ENCODE data around the gene CCNT1. TPM values are rescaled to one million over a fixed set of nuclear protein-coding genes. Genes with fewer than 3 reads are reported as not detected.

Gene CCNT1
- total and polyA plus RNA-seq, 2 of the 13 experiments (the other 11 are each of a cell fraction or from before 2014, with no cell fraction given), result 18.0 to 28.2 TPM

DNA sequence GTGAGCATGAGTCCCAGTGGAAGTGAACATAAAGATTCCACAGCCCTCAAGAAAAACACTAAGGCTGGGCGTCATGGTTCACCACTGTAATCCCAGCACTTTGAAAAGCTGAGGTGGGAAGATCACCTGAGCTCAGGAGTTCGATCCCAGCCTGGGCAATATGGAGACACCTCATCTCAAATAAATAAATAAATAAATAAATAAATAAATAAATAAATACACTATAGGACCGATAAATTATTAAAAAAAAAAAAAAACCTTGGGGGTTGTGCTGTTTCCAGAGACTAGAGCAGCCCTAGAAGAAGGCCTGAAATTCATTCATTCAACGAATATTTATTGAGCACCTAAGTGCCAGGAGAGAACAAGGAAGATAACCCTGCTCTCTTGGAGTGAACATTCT is 33.0 kb downstream of the CCNT1 start (continued):
- TF ChIP-seq ZNF639 (CRISPR knock-in tag; conservative IDR thresholded peaks at IDR 0.05), result no peak
- no peak for TF ChIP-seq ZNF552 (CRISPR knock-in tag; IDR thresholded peaks at IDR 0.05; ENCODE audit: borderline replicate concordance)
- no peak for TF ChIP-seq TBL1XR1 (IDR thresholded peaks at IDR 0.05; ENCODE audit: borderline replicate concordance, low read length, partially characterized antibody)
- no peak for TF ChIP-seq ZBTB43 (CRISPR knock-in tag; conservative IDR thresholded peaks at IDR 0.05)
- TF ChIP-seq ZNF614 (CRISPR knock-in tag; IDR thresholded peaks at IDR 0.05; ENCODE audit: borderline replicate concordance), result no peak
- TF ChIP-seq, protein P1, sequence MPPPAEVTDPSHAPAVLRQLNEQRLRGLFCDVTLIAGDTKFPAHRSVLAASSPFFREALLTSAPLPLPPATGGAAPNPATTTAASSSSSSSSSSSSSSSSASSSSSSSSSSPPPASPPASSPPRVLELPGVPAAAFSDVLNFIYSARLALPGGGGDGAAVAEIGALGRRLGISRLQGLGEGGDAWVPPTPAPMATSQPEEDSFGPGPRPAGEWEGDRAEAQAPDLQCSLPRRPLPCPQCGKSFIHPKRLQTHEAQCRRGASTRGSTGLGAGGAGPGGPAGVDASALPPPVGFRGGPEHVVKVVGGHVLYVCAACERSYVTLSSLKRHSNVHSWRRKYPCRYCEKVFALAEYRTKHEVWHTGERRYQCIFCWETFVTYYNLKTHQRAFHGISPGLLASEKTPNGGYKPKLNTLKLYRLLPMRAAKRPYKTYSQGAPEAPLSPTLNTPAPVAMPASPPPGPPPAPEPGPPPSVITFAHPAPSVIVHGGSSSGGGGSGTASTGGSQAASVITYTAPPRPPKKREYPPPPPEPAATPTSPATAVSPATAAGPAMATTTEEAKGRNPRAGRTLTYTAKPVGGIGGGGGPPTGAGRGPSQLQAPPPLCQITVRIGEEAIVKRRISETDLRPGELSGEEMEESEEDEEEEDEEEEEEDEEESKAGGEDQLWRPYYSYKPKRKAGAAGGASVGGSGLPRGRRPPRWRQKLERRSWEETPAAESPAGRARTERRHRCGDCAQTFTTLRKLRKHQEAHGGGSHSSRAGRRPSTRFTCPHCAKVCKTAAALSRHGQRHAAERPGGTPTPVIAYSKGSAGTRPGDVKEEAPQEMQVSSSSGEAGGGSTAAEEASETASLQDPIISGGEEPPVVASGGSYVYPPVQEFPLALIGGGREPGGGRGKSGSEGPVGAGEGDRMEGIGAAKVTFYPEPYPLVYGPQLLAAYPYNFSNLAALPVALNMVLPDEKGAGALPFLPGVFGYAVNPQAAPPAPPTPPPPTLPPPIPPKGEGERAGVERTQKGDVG (CRISPR knock-in tag; IDR thresholded peaks at IDR 0.05; ENCODE audit: borderline replicate concordance), result no peak
- TF ChIP-seq, protein P2, sequence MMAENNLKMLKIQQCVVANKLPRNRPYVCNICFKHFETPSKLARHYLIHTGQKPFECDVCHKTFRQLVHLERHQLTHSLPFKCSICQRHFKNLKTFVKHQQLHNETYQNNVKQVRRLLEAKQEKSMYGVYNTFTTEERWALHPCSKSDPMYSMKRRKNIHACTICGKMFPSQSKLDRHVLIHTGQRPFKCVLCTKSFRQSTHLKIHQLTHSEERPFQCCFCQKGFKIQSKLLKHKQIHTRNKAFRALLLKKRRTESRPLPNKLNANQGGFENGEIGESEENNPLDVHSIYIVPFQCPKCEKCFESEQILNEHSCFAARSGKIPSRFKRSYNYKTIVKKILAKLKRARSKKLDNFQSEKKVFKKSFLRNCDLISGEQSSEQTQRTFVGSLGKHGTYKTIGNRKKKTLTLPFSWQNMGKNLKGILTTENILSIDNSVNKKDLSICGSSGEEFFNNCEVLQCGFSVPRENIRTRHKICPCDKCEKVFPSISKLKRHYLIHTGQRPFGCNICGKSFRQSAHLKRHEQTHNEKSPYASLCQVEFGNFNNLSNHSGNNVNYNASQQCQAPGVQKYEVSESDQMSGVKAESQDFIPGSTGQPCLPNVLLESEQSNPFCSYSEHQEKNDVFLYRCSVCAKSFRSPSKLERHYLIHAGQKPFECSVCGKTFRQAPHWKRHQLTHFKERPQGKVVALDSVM (CRISPR knock-in tag; IDR thresholded peaks at IDR 0.05), result no peak
- no peak for TF ChIP-seq ZSCAN29 (CRISPR knock-in tag; conservative IDR thresholded peaks at IDR 0.05)
- no peak for TF ChIP-seq SATB2 (CRISPR knock-in tag; IDR thresholded peaks at IDR 0.05)
- TF ChIP-seq ZNF773 (CRISPR knock-in tag; IDR thresholded peaks at IDR 0.05; ENCODE audit: borderline replicate concordance), result no peak
- no peak for TF ChIP-seq ZNF383 (CRISPR knock-in tag; IDR thresholded peaks at IDR 0.05; ENCODE audit: borderline replicate concordance)
- no peak for TF ChIP-seq HDAC1 (CRISPR knock-in tag; IDR thresholded peaks at IDR 0.05)
